ENCODE data around the gene GJA1.
"Not testable (repeated sequence)": the region's sequence is repeated elsewhere in the genome, so short reads cannot be mapped to it uniquely, and the experiment has no call there.

GJA1 gene

DNA sequence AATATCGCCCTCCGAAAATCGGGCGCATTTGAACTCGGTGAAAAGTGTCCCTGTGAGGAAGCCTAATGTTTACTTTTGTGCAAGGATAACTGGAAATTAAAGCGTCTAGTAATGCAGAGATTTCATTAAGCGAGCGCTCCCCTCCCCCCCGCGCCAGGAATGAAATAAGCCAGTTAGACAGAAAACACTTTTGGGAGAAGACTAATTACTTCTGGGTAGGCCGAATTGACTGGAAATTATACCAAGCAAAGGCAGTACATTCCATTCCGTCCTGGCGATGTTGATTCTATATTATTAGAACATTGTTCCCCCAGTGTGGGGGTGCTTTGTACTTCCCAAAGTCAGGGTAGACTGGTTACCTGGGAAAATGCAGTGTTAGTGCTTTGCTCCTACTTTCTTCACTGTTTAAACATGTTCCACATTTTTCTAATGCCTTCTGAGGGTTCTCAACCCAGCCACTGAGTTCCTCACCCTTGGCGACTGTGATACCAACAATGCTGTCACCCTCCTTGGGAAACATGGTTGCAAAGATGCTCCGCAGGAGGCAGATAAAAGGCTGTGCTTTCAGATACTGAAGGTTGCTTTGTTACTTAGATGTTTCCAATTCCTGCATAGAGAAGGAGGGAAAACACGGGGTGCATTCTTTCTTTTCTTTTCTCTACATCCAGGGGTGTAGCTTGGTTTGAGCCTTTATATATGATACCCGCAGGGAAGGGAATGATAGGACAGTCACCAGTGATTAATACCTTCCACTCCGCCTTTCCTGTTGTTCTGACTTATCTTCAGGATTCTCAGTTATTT is 2.6 kb downstream of the GJA1 start:
- H3K36me3 ChIP-seq (ENCODE audit: insufficient read depth, low read length) = peaks cover 33% of the 10 kb centered on the region
- 0% methylated on average over 16 of the region's 18 CpGs for WGBS
- peak overlapping the region; percentile 99 for H3K27ac ChIP-seq (ENCODE audit: low read depth, low read length)
- peak overlapping the region; percentile 99 for H3K4me3 ChIP-seq (ENCODE audit: low read length)
- peak overlapping the region; percentile 100 for H3K9ac ChIP-seq (ENCODE audit: low read depth, low read length)
- H3K27me3 ChIP-seq (ENCODE audit: insufficient read depth, low read length) = no peaks in the 10 kb centered on the region
- H3K4me1 ChIP-seq (ENCODE audit: insufficient read depth, low read length) = peaks cover 50% of the 10 kb centered on the region
- H3K9me3 ChIP-seq (ENCODE audit: insufficient read depth, low read depth, low read length) = no peaks in the 10 kb centered on the region

DNA sequence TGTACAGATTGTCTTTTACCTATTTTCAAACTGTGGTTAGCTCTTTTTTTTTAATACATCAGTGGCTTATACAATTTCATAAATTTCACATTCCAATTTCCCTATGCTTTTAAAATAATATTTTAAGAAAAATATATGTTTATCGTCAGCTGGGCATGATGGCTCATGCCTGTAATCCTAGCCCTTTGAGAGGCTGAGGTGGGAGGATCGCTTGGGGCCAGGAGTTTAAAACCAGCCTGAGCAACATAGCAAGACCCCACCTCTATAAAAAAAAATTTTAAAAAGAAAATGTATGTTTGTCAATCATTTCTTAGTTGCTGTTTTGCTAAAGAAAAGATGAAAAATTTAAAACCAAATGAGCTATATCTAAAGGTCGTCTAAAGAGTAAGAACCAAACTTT is 3.4 kb downstream of the GJA1 start:
- H3K9ac ChIP-seq (ENCODE audit: low read depth, low read length) = peak overlapping the region; percentile 100

DNA sequence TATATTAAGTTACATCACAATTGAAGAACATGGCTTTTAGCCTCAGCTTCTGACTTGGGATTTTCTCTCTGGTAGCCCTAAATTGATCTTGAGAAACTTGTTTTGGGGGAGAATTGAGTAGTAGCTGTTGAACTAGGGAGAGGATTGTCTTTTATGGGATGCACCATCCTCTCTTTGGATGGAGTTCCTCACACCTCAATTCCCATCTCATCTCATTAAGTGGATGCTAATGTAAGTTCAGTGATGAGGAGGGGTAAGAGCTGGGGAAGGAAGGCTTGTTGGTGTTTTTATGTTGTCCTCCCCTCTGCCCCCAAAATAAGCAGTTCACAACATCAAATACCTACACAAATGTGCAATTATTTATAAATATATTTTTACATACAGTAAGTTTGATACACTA is 4.0 kb downstream of the GJA1 start:
- Histone ChIP-seq H3K9ac (ENCODE audit: low read depth, low read length) (peak overlapping the region; percentile 100), H3K36me3 (ENCODE audit: insufficient read depth, low read length) (peaks cover 47% of the 10 kb centered on the region), H3K4me3 (ENCODE audit: low read length) (peak overlapping the region; percentile 99), H3K27me3 (ENCODE audit: insufficient read depth, low read length) (no peaks in the 10 kb centered on the region), H3K9me3 (ENCODE audit: insufficient read depth, low read depth, low read length) (no peaks in the 10 kb centered on the region), H3K27ac (ENCODE audit: low read depth, low read length) (peak overlapping the region; percentile 99; the same call in 1 of the 2 replicates), H3K4me1 (ENCODE audit: insufficient read depth, low read length) (peaks cover 56% of the 10 kb centered on the region)

More for the DNA sequence above, 3.4 kb downstream of the GJA1 start:
- H3K9me3 ChIP-seq (ENCODE audit: insufficient read depth, low read depth, low read length) = no peaks in the 10 kb centered on the region
- H3K36me3 ChIP-seq (ENCODE audit: insufficient read depth, low read length) = peaks cover 41% of the 10 kb centered on the region
- WGBS = no CpG with 5 or more reads among the region's 3 CpGs
- H3K4me3 ChIP-seq (ENCODE audit: low read length) = peak overlapping the region; percentile 99
- peak overlapping the region; percentile 99; the same call in 1 of the 2 replicates for H3K27ac ChIP-seq (ENCODE audit: low read depth, low read length)
- H3K27me3 ChIP-seq (ENCODE audit: insufficient read depth, low read length) = no peaks in the 10 kb centered on the region
- peaks cover 54% of the 10 kb centered on the region for H3K4me1 ChIP-seq (ENCODE audit: insufficient read depth, low read length)

DNA sequence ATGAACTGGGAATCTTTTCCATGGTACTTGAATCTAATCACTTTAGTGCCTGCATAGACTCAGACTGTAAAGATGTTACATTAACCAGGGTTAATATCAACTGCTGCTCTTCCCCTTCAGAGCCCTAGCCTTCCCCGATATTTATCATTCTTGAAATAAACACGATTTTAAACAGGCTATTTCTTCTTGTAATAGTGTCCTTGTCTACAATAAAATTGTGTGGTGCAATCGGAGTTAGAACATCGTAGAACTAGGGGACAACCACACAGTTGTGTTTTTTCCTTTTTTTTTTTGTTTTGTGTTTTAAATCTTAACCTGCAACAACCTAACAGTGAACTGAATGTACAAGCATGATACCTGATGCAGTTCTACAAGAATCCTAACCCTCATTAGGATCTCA is 4.5 kb downstream of the GJA1 start:
- H3K4me3 ChIP-seq (ENCODE audit: low read length) = peak overlapping the region; percentile 99
- peaks cover 52% of the 10 kb centered on the region for H3K36me3 ChIP-seq (ENCODE audit: insufficient read depth, low read length)
- peak overlapping the region; percentile 63; the same call in 1 of the 2 replicates for H3K27ac ChIP-seq (ENCODE audit: low read depth, low read length)
- no peaks in the 10 kb centered on the region for H3K9me3 ChIP-seq (ENCODE audit: insufficient read depth, low read depth, low read length)
- 33% methylated on average over 3 of the region's 4 CpGs for WGBS
- H3K27me3 ChIP-seq (ENCODE audit: insufficient read depth, low read length) = no peaks in the 10 kb centered on the region
- peak overlapping the region; percentile 100; the same call in 1 of the 2 replicates for H3K9ac ChIP-seq (ENCODE audit: low read depth, low read length)
- H3K4me1 ChIP-seq (ENCODE audit: insufficient read depth, low read length) = peaks cover 56% of the 10 kb centered on the region

DNA sequence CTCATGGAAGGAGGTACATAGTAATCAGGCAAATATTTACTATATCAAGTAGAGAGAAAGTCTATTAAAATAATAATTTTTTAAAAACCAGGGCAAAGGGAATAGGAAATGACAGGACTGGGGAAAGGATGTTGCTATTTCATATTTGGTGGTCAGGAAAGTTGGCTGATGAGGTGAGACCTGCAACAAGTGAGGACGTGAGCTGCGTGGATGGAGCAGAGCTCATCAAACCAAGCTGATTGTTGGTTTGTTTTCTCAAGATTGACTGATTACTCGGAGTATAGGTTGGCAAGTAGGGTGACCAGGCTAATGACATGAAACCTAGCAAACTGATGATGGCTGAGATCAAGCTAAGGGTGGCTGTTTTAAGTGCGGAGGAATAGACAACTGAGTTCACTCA is 6.0 kb downstream of the GJA1 start:
- Histone ChIP-seq H3K36me3 (ENCODE audit: insufficient read depth, low read length) (peaks cover 67% of the 10 kb centered on the region), H3K9me3 (ENCODE audit: insufficient read depth, low read depth, low read length) (no peaks in the 10 kb centered on the region), H3K27ac (ENCODE audit: low read depth, low read length) (no peak overlapping the region), H3K27me3 (ENCODE audit: insufficient read depth, low read length) (no peaks in the 10 kb centered on the region), H3K9ac (ENCODE audit: low read depth, low read length) (no peak overlapping the region), H3K4me3 (ENCODE audit: low read length) (peak overlapping the region; percentile 3), H3K4me1 (ENCODE audit: insufficient read depth, low read length) (peaks cover 53% of the 10 kb centered on the region)
- 63% methylated on average over 4 of the region's 4 CpGs for WGBS

DNA sequence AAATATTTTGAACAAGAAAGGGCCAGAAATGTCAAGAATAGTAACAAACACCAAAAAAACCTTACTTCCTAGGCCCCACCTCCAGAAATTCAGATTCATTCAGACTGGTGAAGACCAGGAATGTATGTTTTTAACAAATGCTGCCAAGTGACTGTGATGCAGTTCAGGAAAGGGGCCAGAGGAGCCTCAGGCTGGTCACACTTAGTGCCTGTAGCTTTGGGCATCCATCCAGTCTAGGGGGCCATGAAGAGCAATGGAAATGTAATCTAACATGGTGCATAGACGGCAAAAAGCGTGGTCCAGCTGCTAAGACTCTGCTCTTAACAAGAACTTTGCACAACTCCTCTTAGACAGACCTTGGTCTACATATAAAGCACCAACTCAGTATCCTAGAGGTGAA is 7.1 kb downstream of the GJA1 start:
- 66% methylated on average over 2 of the region's 2 CpGs for WGBS
- H3K27ac ChIP-seq (ENCODE audit: low read depth, low read length) = no peak overlapping the region; the same call in 1 of the 2 replicates
- H3K27me3 ChIP-seq (ENCODE audit: insufficient read depth, low read length) = no peaks in the 10 kb centered on the region
- H3K4me1 ChIP-seq (ENCODE audit: insufficient read depth, low read length) = peaks cover 53% of the 10 kb centered on the region
- no peak overlapping the region for H3K9ac ChIP-seq (ENCODE audit: low read depth, low read length)
- peak overlapping the region; percentile 3 for H3K4me3 ChIP-seq (ENCODE audit: low read length)
- H3K36me3 ChIP-seq (ENCODE audit: insufficient read depth, low read length) = peaks cover 76% of the 10 kb centered on the region
- H3K9me3 ChIP-seq (ENCODE audit: insufficient read depth, low read depth, low read length) = no peaks in the 10 kb centered on the region

DNA sequence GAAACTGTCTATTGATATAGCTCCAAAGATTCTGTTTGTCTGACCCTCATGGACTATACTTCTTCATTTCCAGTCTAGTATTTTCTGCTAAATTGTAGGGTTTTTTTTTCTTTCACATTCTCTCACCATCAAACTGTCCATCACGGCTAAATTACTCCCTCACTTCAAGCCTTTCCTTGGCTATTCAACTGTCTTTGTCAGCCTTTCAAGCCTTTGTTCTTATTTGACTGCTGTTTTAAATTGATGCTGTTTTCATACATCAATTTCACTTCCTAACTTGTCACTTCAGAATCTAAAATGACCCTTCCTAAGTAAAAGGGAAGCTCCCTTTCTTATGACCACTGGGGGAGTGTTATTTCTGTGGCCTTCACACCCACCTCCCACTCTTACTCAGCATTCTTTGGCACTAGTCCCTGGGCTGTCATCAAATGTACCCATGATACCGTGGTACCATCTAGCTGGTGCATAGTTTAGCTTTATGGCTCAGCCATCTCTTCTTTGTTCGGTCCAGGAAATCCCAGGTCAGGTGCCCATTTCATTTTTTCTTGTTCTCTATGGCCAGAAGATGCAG is 8.6 kb downstream of the GJA1 start:
- Histone ChIP-seq H3K9ac (ENCODE audit: low read depth, low read length) (no peak overlapping the region), H3K4me3 (ENCODE audit: low read length) (no peak overlapping the region), H3K27ac (ENCODE audit: low read depth, low read length) (peak overlapping the region; percentile 17; the same call in 1 of the 2 replicates), H3K36me3 (ENCODE audit: insufficient read depth, low read length) (peaks cover 89% of the 10 kb centered on the region), H3K9me3 (ENCODE audit: insufficient read depth, low read depth, low read length) (no peaks in the 10 kb centered on the region), H3K27me3 (ENCODE audit: insufficient read depth, low read length) (no peaks in the 10 kb centered on the region), H3K4me1 (ENCODE audit: insufficient read depth, low read length) (peaks cover 53% of the 10 kb centered on the region)
- WGBS = 79% methylated on average over 3 of the region's 3 CpGs

DNA sequence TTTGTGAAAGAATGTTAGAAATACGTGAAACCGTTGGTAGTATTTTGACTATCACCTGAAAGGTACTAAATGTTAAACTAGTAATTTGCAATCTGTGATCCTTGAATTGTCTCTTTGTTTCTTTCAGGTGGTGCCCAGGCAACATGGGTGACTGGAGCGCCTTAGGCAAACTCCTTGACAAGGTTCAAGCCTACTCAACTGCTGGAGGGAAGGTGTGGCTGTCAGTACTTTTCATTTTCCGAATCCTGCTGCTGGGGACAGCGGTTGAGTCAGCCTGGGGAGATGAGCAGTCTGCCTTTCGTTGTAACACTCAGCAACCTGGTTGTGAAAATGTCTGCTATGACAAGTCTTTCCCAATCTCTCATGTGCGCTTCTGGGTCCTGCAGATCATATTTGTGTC is 11.3 kb downstream of the GJA1 start:
- H3K27me3 ChIP-seq (ENCODE audit: insufficient read depth, low read length); H3K9ac ChIP-seq (ENCODE audit: low read depth, low read length); H3K27ac ChIP-seq (ENCODE audit: low read depth, low read length); H3K4me3 ChIP-seq (ENCODE audit: low read length); H3K9me3 ChIP-seq (ENCODE audit: insufficient read depth, low read depth, low read length): not testable (repeated sequence)
- 92% methylated on average over 7 of the region's 7 CpGs for WGBS
- H3K36me3 ChIP-seq (ENCODE audit: insufficient read depth, low read length) = peaks cover 85% of the 10 kb centered on the region
- peaks cover 33% of the 10 kb centered on the region for H3K4me1 ChIP-seq (ENCODE audit: insufficient read depth, low read length)

DNA sequence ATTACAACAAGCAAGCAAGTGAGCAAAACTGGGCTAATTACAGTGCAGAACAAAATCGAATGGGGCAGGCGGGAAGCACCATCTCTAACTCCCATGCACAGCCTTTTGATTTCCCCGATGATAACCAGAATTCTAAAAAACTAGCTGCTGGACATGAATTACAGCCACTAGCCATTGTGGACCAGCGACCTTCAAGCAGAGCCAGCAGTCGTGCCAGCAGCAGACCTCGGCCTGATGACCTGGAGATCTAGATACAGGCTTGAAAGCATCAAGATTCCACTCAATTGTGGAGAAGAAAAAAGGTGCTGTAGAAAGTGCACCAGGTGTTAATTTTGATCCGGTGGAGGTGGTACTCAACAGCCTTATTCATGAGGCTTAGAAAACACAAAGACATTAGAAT is 12.3 kb downstream of the GJA1 start:
- not testable (repeated sequence) for H3K9ac ChIP-seq (ENCODE audit: low read depth, low read length)
- H3K36me3 ChIP-seq (ENCODE audit: insufficient read depth, low read length) = peaks cover 75% of the 10 kb centered on the region
- 96% methylated on average over 6 of the region's 7 CpGs for WGBS

DNA sequence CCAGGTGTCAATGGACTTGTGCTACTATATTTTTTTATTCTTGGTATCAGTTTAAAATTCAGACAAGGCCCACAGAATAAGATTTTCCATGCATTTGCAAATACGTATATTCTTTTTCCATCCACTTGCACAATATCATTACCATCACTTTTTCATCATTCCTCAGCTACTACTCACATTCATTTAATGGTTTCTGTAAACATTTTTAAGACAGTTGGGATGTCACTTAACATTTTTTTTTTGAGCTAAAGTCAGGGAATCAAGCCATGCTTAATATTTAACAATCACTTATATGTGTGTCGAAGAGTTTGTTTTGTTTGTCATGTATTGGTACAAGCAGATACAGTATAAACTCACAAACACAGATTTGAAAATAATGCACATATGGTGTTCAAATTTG is 13.1 kb downstream of the GJA1 start:
- H3K27ac ChIP-seq (ENCODE audit: low read depth, low read length); H3K4me3 ChIP-seq (ENCODE audit: low read length); H3K27me3 ChIP-seq (ENCODE audit: insufficient read depth, low read length); H3K9ac ChIP-seq (ENCODE audit: low read depth, low read length); H3K9me3 ChIP-seq (ENCODE audit: insufficient read depth, low read depth, low read length): not testable (repeated sequence)
- Histone ChIP-seq H3K4me1 (ENCODE audit: insufficient read depth, low read length) (peaks cover 16% of the 10 kb centered on the region), H3K36me3 (ENCODE audit: insufficient read depth, low read length) (peaks cover 67% of the 10 kb centered on the region)
- 100% methylated on average over 1 of the region's 2 CpGs for WGBS

More for the DNA sequence above, 12.3 kb downstream of the GJA1 start:
- H3K9me3 ChIP-seq (ENCODE audit: insufficient read depth, low read depth, low read length); H3K27ac ChIP-seq (ENCODE audit: low read depth, low read length); H3K27me3 ChIP-seq (ENCODE audit: insufficient read depth, low read length); H3K4me3 ChIP-seq (ENCODE audit: low read length): not testable (repeated sequence)
- H3K4me1 ChIP-seq (ENCODE audit: insufficient read depth, low read length) = peaks cover 24% of the 10 kb centered on the region

DNA sequence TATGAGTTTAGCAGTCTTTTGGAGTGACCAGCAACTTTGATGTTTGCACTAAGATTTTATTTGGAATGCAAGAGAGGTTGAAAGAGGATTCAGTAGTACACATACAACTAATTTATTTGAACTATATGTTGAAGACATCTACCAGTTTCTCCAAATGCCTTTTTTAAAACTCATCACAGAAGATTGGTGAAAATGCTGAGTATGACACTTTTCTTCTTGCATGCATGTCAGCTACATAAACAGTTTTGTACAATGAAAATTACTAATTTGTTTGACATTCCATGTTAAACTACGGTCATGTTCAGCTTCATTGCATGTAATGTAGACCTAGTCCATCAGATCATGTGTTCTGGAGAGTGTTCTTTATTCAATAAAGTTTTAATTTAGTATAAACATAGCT is 13.9 kb downstream of the GJA1 start:
- Histone ChIP-seq H3K27me3 (ENCODE audit: insufficient read depth, low read length) (no peaks in the 10 kb centered on the region), H3K36me3 (ENCODE audit: insufficient read depth, low read length) (peaks cover 59% of the 10 kb centered on the region)
- WGBS = 90% methylated on average over 1 of the region's 1 CpG

More for the DNA sequence above, 13.9 kb downstream of the GJA1 start:
- Histone ChIP-seq H3K4me1 (ENCODE audit: insufficient read depth, low read length) (peaks cover 8% of the 10 kb centered on the region), H3K27ac (ENCODE audit: low read depth, low read length) (no peak overlapping the region), H3K4me3 (ENCODE audit: low read length) (no peak overlapping the region), H3K9me3 (ENCODE audit: insufficient read depth, low read depth, low read length) (no peaks in the 10 kb centered on the region), H3K9ac (ENCODE audit: low read depth, low read length) (no peak overlapping the region)
